ENCODE results near the gene CFAP74.
A peak's percentile ranks its signal among the peaks of the same experiment; 100 is the strongest.

DNA sequence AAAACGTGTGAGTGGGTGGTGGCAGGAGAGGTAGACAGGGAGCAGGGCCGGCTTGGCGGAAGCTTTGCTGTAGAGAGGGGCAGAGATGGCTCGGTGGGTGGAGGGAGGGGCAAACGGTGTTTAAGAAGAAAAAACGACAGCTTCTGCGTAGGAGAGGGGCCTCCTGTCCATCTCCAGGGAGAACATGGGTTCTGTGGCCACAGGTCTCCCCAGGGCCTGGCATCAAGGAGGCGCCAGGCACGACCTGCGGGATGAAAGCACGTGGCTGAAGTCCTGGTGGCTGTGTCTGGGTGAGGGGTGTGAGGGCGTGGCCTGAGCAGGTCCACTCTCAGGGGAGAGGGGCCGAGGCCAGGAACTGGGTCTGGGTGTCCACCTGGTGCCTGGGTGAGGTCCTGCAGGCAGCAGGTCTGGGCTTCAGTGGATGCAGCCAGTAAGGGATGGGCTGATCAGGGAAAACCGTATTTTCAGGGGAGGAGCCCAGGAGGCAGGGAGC is 45.7 kb upstream of the CFAP74 start:
- TF ChIP-seq EZH2 (IDR thresholded peaks at IDR 0.05; ENCODE audit: low read length, unreplicated experiment) (no peak), EZH2phosphoT487 (IDR thresholded peaks at IDR 0.05; ENCODE audit: borderline replicate concordance, low read length) (no peak)
- TF ChIP-seq, protein P1, sequence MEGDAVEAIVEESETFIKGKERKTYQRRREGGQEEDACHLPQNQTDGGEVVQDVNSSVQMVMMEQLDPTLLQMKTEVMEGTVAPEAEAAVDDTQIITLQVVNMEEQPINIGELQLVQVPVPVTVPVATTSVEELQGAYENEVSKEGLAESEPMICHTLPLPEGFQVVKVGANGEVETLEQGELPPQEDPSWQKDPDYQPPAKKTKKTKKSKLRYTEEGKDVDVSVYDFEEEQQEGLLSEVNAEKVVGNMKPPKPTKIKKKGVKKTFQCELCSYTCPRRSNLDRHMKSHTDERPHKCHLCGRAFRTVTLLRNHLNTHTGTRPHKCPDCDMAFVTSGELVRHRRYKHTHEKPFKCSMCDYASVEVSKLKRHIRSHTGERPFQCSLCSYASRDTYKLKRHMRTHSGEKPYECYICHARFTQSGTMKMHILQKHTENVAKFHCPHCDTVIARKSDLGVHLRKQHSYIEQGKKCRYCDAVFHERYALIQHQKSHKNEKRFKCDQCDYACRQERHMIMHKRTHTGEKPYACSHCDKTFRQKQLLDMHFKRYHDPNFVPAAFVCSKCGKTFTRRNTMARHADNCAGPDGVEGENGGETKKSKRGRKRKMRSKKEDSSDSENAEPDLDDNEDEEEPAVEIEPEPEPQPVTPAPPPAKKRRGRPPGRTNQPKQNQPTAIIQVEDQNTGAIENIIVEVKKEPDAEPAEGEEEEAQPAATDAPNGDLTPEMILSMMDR (conservative IDR thresholded peaks at IDR 0.05; ENCODE audit: low read depth, low read length) = peak; percentile 70

Data from PC-3 (cell line).